GM21576 (cell line): Measurements from ENCODE around the gene MAP2K1.
"Not testable (repeated sequence)": the region's sequence is repeated elsewhere in the genome, so short reads cannot be mapped to it uniquely, and the experiment has no call there.

Source experiments
- ATAC-seq: cut with Tn5 transposase; IDR thresholded peaks from one replicate; pipeline ENCODE4 v1.9.1; 2021; ENCODE audit warnings: mild to moderate bottlenecking, moderate library complexity; ENCODE audit not compliant: unreplicated experiment

MAP2K1 gene

GRCh38 chr15:66423149-66423548, 36.4 kb downstream of the MAP2K1 start:
- ATAC-seq: no peak

- ATAC-seq: no peak
Measured at GRCh38 chr15:66424963-66425612, 38.4 kb downstream of the MAP2K1 start.

- no peak for ATAC-seq
Measured at GRCh38 chr15:66425837-66426236, 39.1 kb downstream of the MAP2K1 start.

- ATAC-seq: no peak
Measured at GRCh38 chr15:66429117-66429516, 42.4 kb downstream of the MAP2K1 start.

GRCh38 chr15:66429546-66429945, 42.8 kb downstream of the MAP2K1 start:
- ATAC-seq: no peak

- ATAC-seq: no peak
Measured at GRCh38 chr15:66430627-66431255, 44.0 kb downstream of the MAP2K1 start.

- no peak for ATAC-seq
Measured at GRCh38 chr15:66433726-66434125, 47.0 kb downstream of the MAP2K1 start.

- ATAC-seq: no peak
Measured at GRCh38 chr15:66440501-66440900, 53.8 kb downstream of the MAP2K1 start.

- no peak for ATAC-seq
Measured at GRCh38 chr15:66452420-66452819, 65.7 kb downstream of the MAP2K1 start.

GRCh38 chr15:66452971-66453580, 66.4 kb downstream of the MAP2K1 start:
- ATAC-seq: no peak

- no peak for ATAC-seq
Measured at GRCh38 chr15:66454143-66454542, 67.4 kb downstream of the MAP2K1 start.

GRCh38 chr15:66456211-66456610, 69.5 kb downstream of the MAP2K1 start:
- no peak for ATAC-seq

- ATAC-seq: no peak
Measured at GRCh38 chr15:66459818-66460615, 73.3 kb downstream of the MAP2K1 start.

GRCh38 chr15:66461294-66461693, 74.6 kb downstream of the MAP2K1 start:
- not testable (repeated sequence) for ATAC-seq

- ATAC-seq: no peak
Measured at GRCh38 chr15:66461917-66462316, 75.2 kb downstream of the MAP2K1 start.

- no peak for ATAC-seq
Measured at GRCh38 chr15:66462627-66463026, 75.9 kb downstream of the MAP2K1 start.

GRCh38 chr15:66465294-66465693, 78.6 kb downstream of the MAP2K1 start:
- not testable (repeated sequence) for ATAC-seq

GRCh38 chr15:66467162-66468040, 80.7 kb downstream of the MAP2K1 start:
- not testable (repeated sequence) for ATAC-seq

GRCh38 chr15:66470825-66471224, 84.1 kb downstream of the MAP2K1 start:
- not testable (repeated sequence) for ATAC-seq

- peak; percentile 88 for ATAC-seq
Measured at GRCh38 chr15:66472176-66472999, 85.7 kb downstream of the MAP2K1 start.
